IMR-90 (cell line): ENCODE results near the gene SPPL2C. TPM values are rescaled to one million over a fixed set of nuclear protein-coding genes. Genes with fewer than 3 reads are reported as not detected.

Experiments
- ATAC-seq: fragments of 200-7000 bp; cut with Tn5 transposase; 2 replicates; pipeline ENCODE4 v1.9.1; 2020; ENCODE audit warnings: low read depth, mild to moderate bottlenecking, moderate library complexity
- BruUV-seq: library from RNA; stranded (reverse); fragments of 400-500 nt; replicated peaks from 2 replicates; lab custom pipeline; 2021; lab: Mats Ljungman, UMichigan
- CTCF ChIA-PET: fragments of 300-600 bp; formaldehyde crosslinking; extraction: SDS; loops from one replicate; lab custom pipeline; 2021; ENCODE audit warnings: antibody characterized with exemption; lab: Yijun Ruan, JAX
- POLR2A ChIA-PET: fragments of 300-600 bp; sonication (Branson Sonifier 250); formaldehyde crosslinking; loops from one replicate; lab custom pipeline; 2022; ENCODE audit warnings: antibody characterized with exemption; ENCODE audit not compliant: unreplicated experiment; lab: Charles Lee
- DNase-seq: peaks from one replicate; pipeline ENCODE4 v3.0.0; 2013
- H2AFZ ChIP-seq: replicated peaks from 2 replicates; pipeline ENCODE3; 2013; ENCODE audit warnings: low read length, mild to moderate bottlenecking; ENCODE audit not compliant: poor library complexity
- H2AK5ac ChIP-seq: 2 replicates; pipeline ENCODE4 v1.6.1; 2013; ENCODE audit warnings: low read depth, low read length, inconsistent platforms
- H2AK9ac ChIP-seq: replicated peaks from 2 replicates; pipeline ENCODE3; 2013; ENCODE audit warnings: mild to moderate bottlenecking, low read depth, low read length, moderate library complexity; ENCODE audit not compliant: poor library complexity
- H2BK120ac ChIP-seq: 2 replicates; pipeline ENCODE4 v1.6.1; 2013; ENCODE audit warnings: low read depth, low read length, inconsistent platforms
- H2BK15ac ChIP-seq: 3 replicates; pipeline ENCODE4 v1.6.1; 2013; ENCODE audit warnings: low read depth, low read length, inconsistent platforms
- H2BK20ac ChIP-seq: 2 replicates; pipeline ENCODE4 v1.6.1; 2013; ENCODE audit warnings: low read depth, mild to moderate bottlenecking, inconsistent platforms, low read length, moderate library complexity
- H2BK5ac ChIP-seq: 2 replicates; pipeline ENCODE4 v1.6.1; 2013; ENCODE audit warnings: mild to moderate bottlenecking, low read depth, low read length, inconsistent platforms; ENCODE audit not compliant: poor library complexity, severe bottlenecking
- H3K14ac ChIP-seq: replicated peaks from 2 replicates; pipeline ENCODE4 v1.6.1; 2013; ENCODE audit warnings: low read depth, low read length, inconsistent platforms
- H3K18ac ChIP-seq: 2 replicates; pipeline ENCODE4 v1.6.1; 2013; ENCODE audit warnings: low read depth, low read length, control low read depth
- H3K23ac ChIP-seq: 2 replicates; pipeline ENCODE4 v1.6.1; 2013; ENCODE audit warnings: low read depth, low read length, inconsistent platforms
- H3K27ac ChIP-seq: 2 replicates; pipeline ENCODE4 v1.5.1; 2013; ENCODE audit warnings: mild to moderate bottlenecking, control low read depth, low read length; ENCODE audit not compliant: insufficient read depth
- H3K27me3 ChIP-seq: 2 replicates; pipeline ENCODE4 v1.6.1; 2013; ENCODE audit warnings: low read length; ENCODE audit not compliant: control insufficient read depth, insufficient read depth
- H3K36me3 ChIP-seq: 2 replicates; pipeline ENCODE4 v1.6.1; 2013; ENCODE audit warnings: low read length, mixed read lengths; ENCODE audit not compliant: control insufficient read depth, insufficient read depth
- H3K4ac ChIP-seq: 2 replicates; pipeline ENCODE4 v1.6.1; 2013; ENCODE audit warnings: low read depth, low read length, inconsistent platforms
- H3K4me1 ChIP-seq: 2 replicates; pipeline ENCODE4 v1.6.1; 2013; ENCODE audit warnings: low read length, mixed read lengths; ENCODE audit not compliant: control insufficient read depth, insufficient read depth
- H3K4me2 ChIP-seq: 2 replicates; pipeline ENCODE4 v1.6.1; 2013; ENCODE audit warnings: low read depth, mild to moderate bottlenecking, control low read depth, low read length, moderate library complexity
- H3K4me3 ChIP-seq: 2 replicates; pipeline ENCODE4 v1.5.1; 2013; ENCODE audit warnings: low read depth, mild to moderate bottlenecking, control low read depth, low read length, moderate library complexity; ENCODE audit not compliant: insufficient read depth
- H3K56ac ChIP-seq: 2 replicates; pipeline ENCODE4 v1.6.1; 2013; ENCODE audit warnings: low read length, inconsistent platforms; ENCODE audit not compliant: insufficient read depth; ENCODE audit errors: extremely low read depth
- H3K79me1 ChIP-seq, 2 experiments: 2 replicates each; pipeline ENCODE4 v1.6.1; 2013; ENCODE audit warnings: low read length in 2 of 2, inconsistent platforms in 1 of 2, low read depth in 1 of 2
- H3K9ac ChIP-seq: 2 replicates; pipeline ENCODE4 v1.6.1; 2013; ENCODE audit warnings: low read depth, low read length, control low read depth
- H3K9me1 ChIP-seq: 2 replicates; pipeline ENCODE4 v1.6.1; 2013; ENCODE audit warnings: low read length, inconsistent platforms; ENCODE audit not compliant: insufficient read depth
- H3K9me3 ChIP-seq: 2 replicates; pipeline ENCODE4 v1.6.1; 2013; ENCODE audit warnings: low read length; ENCODE audit not compliant: control insufficient read depth, insufficient read depth
- H4K20me1 ChIP-seq: 2 replicates; pipeline ENCODE4 v1.6.1; 2013; ENCODE audit warnings: low read length, inconsistent platforms; ENCODE audit not compliant: insufficient read depth
- H4K5ac ChIP-seq: 2 replicates; pipeline ENCODE4 v1.6.1; 2013; ENCODE audit warnings: mild to moderate bottlenecking, low read depth, low read length, control low read depth
- H4K8ac ChIP-seq, 2 experiments: 2 replicates each; pipeline ENCODE4 v1.6.1; 2013; ENCODE audit warnings: low read depth in 2 of 2, low read length in 2 of 2, control low read depth in 1 of 2, inconsistent platforms in 1 of 2
- H4K91ac ChIP-seq: 2 replicates; pipeline ENCODE4 v1.6.1; 2013; ENCODE audit warnings: low read depth, low read length, inconsistent platforms; ENCODE audit not compliant: insufficient read depth
- CEBPB ChIP-seq: IDR thresholded peaks from 2 replicates; pipeline ENCODE4 v1.6.1; 2012; ENCODE audit warnings: low read depth, low read length, improper control_type of control experiment
- CHD1 ChIP-seq: IDR thresholded peaks from 2 replicates; pipeline ENCODE4 v1.6.1; 2012; ENCODE audit warnings: low read depth, low read length, improper control_type of control experiment
- FOS ChIP-seq: fragments of 150-350 bp; IDR thresholded peaks from 2 replicates; pipeline ENCODE4 v1.6.1; 2016; ENCODE audit warnings: low read depth, low read length
- MAFK ChIP-seq: IDR thresholded peaks from 2 replicates; pipeline ENCODE4 v1.6.1; 2012; ENCODE audit warnings: low read depth, low read length, improper control_type of control experiment
- MAZ ChIP-seq: IDR thresholded peaks from 2 replicates; pipeline ENCODE4 v1.6.1; 2012; ENCODE audit warnings: low read depth, mild to moderate bottlenecking, low read length, improper control_type of control experiment, moderate library complexity, borderline replicate concordance
- MXI1 ChIP-seq: IDR thresholded peaks from 2 replicates; pipeline ENCODE4 v1.6.1; 2012; ENCODE audit warnings: low read depth, mild to moderate bottlenecking, low read length, moderate library complexity, borderline replicate concordance
- NFE2L2 ChIP-seq: fragments of 150-350 bp; IDR thresholded peaks from 2 replicates; pipeline ENCODE4 v1.6.1; 2016; ENCODE audit warnings: low read depth, mild to moderate bottlenecking, low read length
- POLR2A ChIP-seq: IDR thresholded peaks from 2 replicates; pipeline ENCODE4 v1.6.1; 2012; ENCODE audit warnings: mild to moderate bottlenecking, low read depth, low read length
- RAD21 ChIP-seq: IDR thresholded peaks from 2 replicates; pipeline ENCODE4 v1.6.1; 2012; ENCODE audit warnings: low read length, improper control_type of control experiment
- RCOR1 ChIP-seq: IDR thresholded peaks from 2 replicates; pipeline ENCODE4 v1.6.1; 2012; ENCODE audit warnings: mild to moderate bottlenecking, low read length, improper control_type of control experiment; ENCODE audit not compliant: insufficient replicate concordance
- RFX5 ChIP-seq: IDR thresholded peaks from 2 replicates; pipeline ENCODE4 v1.8.0; 2012; ENCODE audit warnings: low read depth, mild to moderate bottlenecking, low read length, moderate library complexity
- SMC3 ChIP-seq: fragments of 150-350 bp; IDR thresholded peaks from 2 replicates; pipeline ENCODE4 v1.6.1; 2016; ENCODE audit warnings: low read depth, mild to moderate bottlenecking, antibody characterized with exemption, low read length, moderate library complexity
- WGBS, 2 experiments: methylation state at CpG; one replicate each; pipeline versions ENCODE4 v1.1.5 to v1.1.7; 2013; ENCODE audit warnings: missing lambda C conversion rate in 2 of 2; ENCODE audit not compliant: insufficient read length in 1 of 2; ENCODE audit errors: extremely low coverage in 2 of 2; 5-methylcytosine and 5-hydroxymethylcytosine counted together
- dilution Hi-C: fragments of 300-500 bp; cut with HindIII; formaldehyde crosslinking; loops from one replicate; pipeline ENCODE4 v1.14.3; 2018; ENCODE audit warnings: low sequenced_read_pairs; ENCODE audit not compliant: unreplicated experiment
- in situ Hi-C: fragments of 300-500 bp; cut with MboI; formaldehyde crosslinking; loops from 3 replicates; pipeline ENCODE4 v1.14.3; 2019; ENCODE audit warnings: low sequenced_read_pairs, inconsistent platforms, mixed read lengths
- intact Hi-C: fragments of 100-400 bp; cut with micrococcal nuclease; formaldehyde crosslinking; loops from 2 replicates; pipeline ENCODE4 v1.10.0; 2022
- polyA plus RNA-seq, 3 experiments: library from polyadenylated mRNA; depleted of rRNA; stranded (reverse); fragments of >200 nt; gene quantifications; 2 replicates each; pipeline ENCODE4 v1.2.3, GENCODE V29; 2012; ENCODE audit warnings: low replicate concordance in 1 of 3
- total RNA-seq: library from RNA; depleted of rRNA; stranded (reverse); fragments of >200 nt; gene quantifications from 2 replicates; pipeline ENCODE4 v1.2.3, GENCODE V29; 2012
- TF ChIP-seq, protein P1 (sequence below): fragments of 150-350 bp; IDR thresholded peaks from 2 replicates; pipeline ENCODE4 v1.6.1; 2017; ENCODE audit warnings: mild to moderate bottlenecking, antibody characterized with exemption, low read length, low read depth
- TF ChIP-seq, protein P2 (sequence below): fragments of 150-350 bp; IDR thresholded peaks from 2 replicates; pipeline ENCODE4 v1.6.1; 2016; ENCODE audit warnings: low read depth, mild to moderate bottlenecking, low read length, moderate library complexity, borderline replicate concordance

SPPL2C gene
- total and polyA plus RNA-seq, 2 of the 4 experiments (the other 2 are of a cell fraction), result not detected

DNA sequence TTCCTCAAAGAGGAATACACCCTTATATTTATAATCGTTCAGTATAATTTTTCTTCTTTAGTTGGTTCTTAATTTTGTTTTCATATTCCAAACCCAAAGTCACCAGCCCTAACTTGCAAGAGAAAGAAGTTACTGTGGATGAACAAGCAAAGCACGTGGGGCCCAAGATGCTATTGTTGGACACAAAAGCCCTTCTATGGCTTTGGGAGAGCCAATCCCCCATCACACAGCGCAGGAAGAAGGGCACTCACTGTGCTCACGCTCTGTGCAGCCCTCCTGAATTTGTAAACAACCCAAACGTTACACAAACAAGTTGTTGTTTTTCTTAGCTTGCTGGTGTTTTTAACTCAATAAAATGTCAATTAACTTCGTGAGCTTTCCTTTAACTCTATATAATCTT, 22.5 kb downstream of the SPPL2C start:
- Histone ChIP-seq H4K8ac (no peak overlapping the region), H3K9me3 (no peaks in the 10 kb centered on the region), H3K4me2 (no peak overlapping the region), H4K5ac (no peak overlapping the region), H4K91ac (no peak overlapping the region), H3K9ac (no peak overlapping the region), H3K14ac (no peak overlapping the region), H3K36me3 (no peaks in the 10 kb centered on the region), H3K18ac (no peak overlapping the region), H3K4me1 (no peaks in the 10 kb centered on the region), H3K79me1 (no peaks in the 10 kb centered on the region), H4K20me1 (no peaks in the 10 kb centered on the region), H2BK5ac (no peak overlapping the region), H3K9me1 (no peaks in the 10 kb centered on the region), H3K23ac (no peak overlapping the region), H2AK5ac (no peak overlapping the region), H2BK20ac (no peak overlapping the region), H3K27me3 (peaks cover 14% of the 10 kb centered on the region), H2BK15ac (no peak overlapping the region), H3K56ac (no peak overlapping the region), H2AFZ (no peak overlapping the region), H2BK120ac (no peak overlapping the region), H3K27ac (no peak overlapping the region), H2AK9ac (no peak overlapping the region), H3K4me3 (no peak overlapping the region), H3K4ac (no peak overlapping the region)
- WGBS, 2 experiments, result no CpG with 5 or more reads among the region's 6 CpGs
- ChIA-PET POLR2A (no interaction called here), CTCF (no interaction called here)
- no peak for TF ChIP-seq MAZ
- no peak for TF ChIP-seq POLR2A
- no peak for TF ChIP-seq RFX5
- no peak for TF ChIP-seq FOS
- TF ChIP-seq MAFK, result no peak
- TF ChIP-seq MXI1, result no peak
- no peak for TF ChIP-seq RCOR1
- TF ChIP-seq CHD1, result no peak
- no peak for TF ChIP-seq NFE2L2
- no peak for TF ChIP-seq SMC3
- no peak for TF ChIP-seq CEBPB
- TF ChIP-seq, protein P1, sequence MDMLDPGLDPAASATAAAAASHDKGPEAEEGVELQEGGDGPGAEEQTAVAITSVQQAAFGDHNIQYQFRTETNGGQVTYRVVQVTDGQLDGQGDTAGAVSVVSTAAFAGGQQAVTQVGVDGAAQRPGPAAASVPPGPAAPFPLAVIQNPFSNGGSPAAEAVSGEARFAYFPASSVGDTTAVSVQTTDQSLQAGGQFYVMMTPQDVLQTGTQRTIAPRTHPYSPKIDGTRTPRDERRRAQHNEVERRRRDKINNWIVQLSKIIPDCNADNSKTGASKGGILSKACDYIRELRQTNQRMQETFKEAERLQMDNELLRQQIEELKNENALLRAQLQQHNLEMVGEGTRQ, result no peak
- no peak for TF ChIP-seq RAD21
- TF ChIP-seq, protein P2, sequence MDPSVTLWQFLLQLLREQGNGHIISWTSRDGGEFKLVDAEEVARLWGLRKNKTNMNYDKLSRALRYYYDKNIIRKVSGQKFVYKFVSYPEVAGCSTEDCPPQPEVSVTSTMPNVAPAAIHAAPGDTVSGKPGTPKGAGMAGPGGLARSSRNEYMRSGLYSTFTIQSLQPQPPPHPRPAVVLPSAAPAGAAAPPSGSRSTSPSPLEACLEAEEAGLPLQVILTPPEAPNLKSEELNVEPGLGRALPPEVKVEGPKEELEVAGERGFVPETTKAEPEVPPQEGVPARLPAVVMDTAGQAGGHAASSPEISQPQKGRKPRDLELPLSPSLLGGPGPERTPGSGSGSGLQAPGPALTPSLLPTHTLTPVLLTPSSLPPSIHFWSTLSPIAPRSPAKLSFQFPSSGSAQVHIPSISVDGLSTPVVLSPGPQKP, result no peak
- intact Hi-C loops (no loop called here), in situ Hi-C loops (no loop called here), dilution Hi-C loops (loop anchor here (25.0 kb wide), 1 partner anchor 230 kb away; no protein-coding TSS in a partner anchor)
- no TSS peak for BruUV-seq
- ATAC-seq, result no peak
- no peak for DNase-seq
